Hepatocyte (in vitro differentiated cells): ENCODE measurements around the gene AQP12B.

Experiments
- EZH2 ChIP-seq: fragments of 200-600 bp; sonication (generic); IDR thresholded peaks from 2 replicates; pipeline ENCODE4 v1.6.1; 2016; ENCODE audit warnings: antibody characterized with exemption, mild to moderate bottlenecking, borderline replicate concordance
- EZH2phosphoT487 ChIP-seq: fragments of 200-600 bp; sonication (generic); IDR thresholded peaks from one replicate; pipeline ENCODE4 v1.6.1; 2018; ENCODE audit warnings: antibody characterized with exemption, mild to moderate bottlenecking, low read depth, moderate library complexity; ENCODE audit not compliant: unreplicated experiment, severe bottlenecking
- TF ChIP-seq, protein P1 (sequence below): fragments of 200-600 bp; sonication (generic); IDR thresholded peaks from 2 replicates; pipeline ENCODE4 v1.5.1; 2016; ENCODE audit warnings: antibody characterized with exemption, mild to moderate bottlenecking; ENCODE audit not compliant: poor library complexity

DNA sequence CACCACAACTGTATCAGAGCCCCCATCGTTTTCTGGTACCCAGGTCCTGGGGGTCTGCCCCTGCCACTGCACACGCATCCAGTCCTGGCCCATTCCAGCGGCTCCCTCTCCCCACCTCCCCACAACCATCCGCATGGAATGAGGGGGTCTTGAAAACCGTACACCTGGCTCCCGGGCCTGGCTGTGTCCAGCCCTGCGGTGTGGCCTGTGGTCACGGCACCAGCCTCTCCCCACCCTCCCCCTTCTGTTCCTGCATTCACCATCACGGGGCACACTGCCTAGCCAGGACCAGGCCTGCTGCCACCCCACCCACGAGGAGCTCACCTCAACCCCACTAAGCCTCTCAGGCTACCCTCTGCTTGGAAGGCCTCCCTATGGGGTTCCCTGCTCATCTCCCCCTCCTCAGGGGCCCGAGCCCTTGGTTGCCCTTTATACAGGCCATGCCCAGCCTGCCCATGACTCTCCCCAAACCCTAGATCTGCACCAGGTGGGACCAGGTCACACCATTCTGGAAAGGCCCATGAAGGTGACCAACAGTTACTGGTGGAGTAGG, 46.0 kb downstream of the AQP12B start:
- no peak for TF ChIP-seq EZH2
- TF ChIP-seq, protein P1, sequence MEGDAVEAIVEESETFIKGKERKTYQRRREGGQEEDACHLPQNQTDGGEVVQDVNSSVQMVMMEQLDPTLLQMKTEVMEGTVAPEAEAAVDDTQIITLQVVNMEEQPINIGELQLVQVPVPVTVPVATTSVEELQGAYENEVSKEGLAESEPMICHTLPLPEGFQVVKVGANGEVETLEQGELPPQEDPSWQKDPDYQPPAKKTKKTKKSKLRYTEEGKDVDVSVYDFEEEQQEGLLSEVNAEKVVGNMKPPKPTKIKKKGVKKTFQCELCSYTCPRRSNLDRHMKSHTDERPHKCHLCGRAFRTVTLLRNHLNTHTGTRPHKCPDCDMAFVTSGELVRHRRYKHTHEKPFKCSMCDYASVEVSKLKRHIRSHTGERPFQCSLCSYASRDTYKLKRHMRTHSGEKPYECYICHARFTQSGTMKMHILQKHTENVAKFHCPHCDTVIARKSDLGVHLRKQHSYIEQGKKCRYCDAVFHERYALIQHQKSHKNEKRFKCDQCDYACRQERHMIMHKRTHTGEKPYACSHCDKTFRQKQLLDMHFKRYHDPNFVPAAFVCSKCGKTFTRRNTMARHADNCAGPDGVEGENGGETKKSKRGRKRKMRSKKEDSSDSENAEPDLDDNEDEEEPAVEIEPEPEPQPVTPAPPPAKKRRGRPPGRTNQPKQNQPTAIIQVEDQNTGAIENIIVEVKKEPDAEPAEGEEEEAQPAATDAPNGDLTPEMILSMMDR, result no peak
- TF ChIP-seq EZH2phosphoT487, result no peak
